Dendritic cell treated with granulocyte-macrophage colony-stimulating factor and Interleukin-4, amounts not matched to agents 40 ng/mL and 50 ng/mL, for 4 days (primary cell): ENCODE results near the gene PDCD11.
A peak's percentile ranks its signal among the peaks of the same experiment; 100 is the strongest.

ENCODE experiments used
- H3K27ac Mint-ChIP-seq: one replicate; pipeline ENCODE4 v1.8.0; 2022; ENCODE audit warnings: mild to moderate bottlenecking, mixed read lengths
- H3K27me3 Mint-ChIP-seq: one replicate; pipeline ENCODE4 v1.8.0; 2022; ENCODE audit warnings: mild to moderate bottlenecking, mixed read lengths
- H3K36me3 Mint-ChIP-seq: one replicate; pipeline ENCODE4 v1.8.0; 2022; ENCODE audit warnings: low read depth, mixed read lengths
- H3K4me1 Mint-ChIP-seq: one replicate; pipeline ENCODE4 v1.8.0; 2022; ENCODE audit warnings: low read depth, mixed read lengths
- H3K4me3 Mint-ChIP-seq: one replicate; pipeline ENCODE4 v1.8.0; 2022; ENCODE audit warnings: mild to moderate bottlenecking, moderate library complexity, mixed read lengths
- H3K9me3 Mint-ChIP-seq: one replicate; pipeline ENCODE4 v1.8.0; 2022; ENCODE audit warnings: mixed read lengths
- intact Hi-C: fragments of 100-400 bp; cut with micrococcal nuclease; formaldehyde crosslinking; loops from one replicate; pipeline ENCODE4 v1.15.0; 2022

Gene PDCD11

GRCh38 chr10:103448746-103449145 is 52.3 kb downstream of the PDCD11 start:
- Mint-ChIP-seq H3K27ac (peak overlapping the region; percentile 88), H3K9me3 (no peaks in the 10 kb centered on the region), H3K4me1 (peaks cover 84% of the 10 kb centered on the region), H3K4me3 (peak overlapping the region; percentile 60), H3K27me3 (no peaks in the 10 kb centered on the region), H3K36me3 (peaks cover 84% of the 10 kb centered on the region)
- intact Hi-C loops = loop anchor here (5.0 kb wide), 1 partner anchor 34 kb away; no protein-coding TSS in a partner anchor

GRCh38 chr10:103449208-103450144 is 53.0 kb downstream of the PDCD11 start:
- Mint-ChIP-seq H3K9me3 (no peaks in the 10 kb centered on the region), H3K4me1 (peaks cover 83% of the 10 kb centered on the region), H3K27ac (peak overlapping the region; percentile 88), H3K36me3 (peaks cover 76% of the 10 kb centered on the region), H3K27me3 (no peaks in the 10 kb centered on the region), H3K4me3 (peak overlapping the region; percentile 95)
- intact Hi-C loops = loop anchor here (5.0 kb wide), 1 partner anchor 33 kb away; no protein-coding TSS in a partner anchor

- Mint-ChIP-seq H3K4me3 (peak overlapping the region; percentile 95), H3K36me3 (peaks cover 69% of the 10 kb centered on the region), H3K27ac (peak overlapping the region; percentile 88), H3K4me1 (peaks cover 78% of the 10 kb centered on the region), H3K9me3 (no peaks in the 10 kb centered on the region), H3K27me3 (no peaks in the 10 kb centered on the region)
- intact Hi-C loops = no loop called here
These were observed 53.8 kb downstream of the PDCD11 start for GRCh38 chr10:103450201-103450695.

GRCh38 chr10:103451091-103451813 is 54.8 kb downstream of the PDCD11 start:
- Mint-ChIP-seq H3K4me3 (peak overlapping the region; percentile 95), H3K27ac (peak overlapping the region; percentile 88), H3K36me3 (peaks cover 59% of the 10 kb centered on the region), H3K27me3 (no peaks in the 10 kb centered on the region), H3K9me3 (no peaks in the 10 kb centered on the region), H3K4me1 (peaks cover 68% of the 10 kb centered on the region)
- intact Hi-C loops = no loop called here

GRCh38 chr10:103451831-103452505 is 55.5 kb downstream of the PDCD11 start, which contains the start of gene CALHM2:
CALHM2 (minus strand) TSS chr10:103452370; CDS start chr10:103449941, 2,429 bp downstream.
- H3K27ac Mint-ChIP-seq = peak within 1 kb of the TSS; percentile 88
- H3K4me1 Mint-ChIP-seq = peaks cover 61% of the 10 kb centered on the region
- H3K36me3 Mint-ChIP-seq = peaks cover 51% of the 10 kb centered on the region
- no peaks in the 10 kb centered on the region for H3K9me3 Mint-ChIP-seq
- peak within 1 kb of the TSS; percentile 95 for H3K4me3 Mint-ChIP-seq
- no peaks in the 10 kb centered on the region for H3K27me3 Mint-ChIP-seq
- intact Hi-C loops = no loop called here

- H3K27me3 Mint-ChIP-seq = no peaks in the 10 kb centered on the region
- intact Hi-C loops = no loop called here
- peak overlapping the region; percentile 95 for H3K4me3 Mint-ChIP-seq
- H3K36me3 Mint-ChIP-seq = peaks cover 44% of the 10 kb centered on the region
- peak overlapping the region; percentile 88 for H3K27ac Mint-ChIP-seq
- H3K9me3 Mint-ChIP-seq = no peaks in the 10 kb centered on the region
- peaks cover 55% of the 10 kb centered on the region for H3K4me1 Mint-ChIP-seq
These were observed 56.2 kb downstream of the PDCD11 start for GRCh38 chr10:103452506-103453230.

- Mint-ChIP-seq H3K27me3 (no peaks in the 10 kb centered on the region), H3K4me3 (no peak overlapping the region), H3K4me1 (peaks cover 53% of the 10 kb centered on the region), H3K9me3 (no peaks in the 10 kb centered on the region), H3K27ac (no peak overlapping the region), H3K36me3 (peaks cover 31% of the 10 kb centered on the region)
- intact Hi-C loops = no loop called here
These were observed 57.6 kb downstream of the PDCD11 start for GRCh38 chr10:103454026-103454425.

GRCh38 chr10:103455235-103455634 is 58.8 kb downstream of the PDCD11 start:
- Mint-ChIP-seq H3K36me3 (peaks cover 19% of the 10 kb centered on the region), H3K9me3 (no peaks in the 10 kb centered on the region), H3K27ac (no peak overlapping the region), H3K4me3 (no peak overlapping the region), H3K27me3 (no peaks in the 10 kb centered on the region), H3K4me1 (peaks cover 51% of the 10 kb centered on the region)
- intact Hi-C loops = no loop called here

GRCh38 chr10:103456074-103456660 is 59.7 kb downstream of the PDCD11 start:
- Mint-ChIP-seq H3K9me3 (no peaks in the 10 kb centered on the region), H3K27me3 (no peaks in the 10 kb centered on the region), H3K27ac (no peak overlapping the region), H3K36me3 (peaks cover 9% of the 10 kb centered on the region), H3K4me1 (peaks cover 42% of the 10 kb centered on the region), H3K4me3 (no peak overlapping the region)
- intact Hi-C loops = no loop called here

- intact Hi-C loops = no loop called here
- peak overlapping the region; percentile 35 for H3K27ac Mint-ChIP-seq
- H3K36me3 Mint-ChIP-seq = peaks cover 1% of the 10 kb centered on the region
- H3K27me3 Mint-ChIP-seq = no peaks in the 10 kb centered on the region
- peaks cover 38% of the 10 kb centered on the region for H3K4me1 Mint-ChIP-seq
- no peaks in the 10 kb centered on the region for H3K9me3 Mint-ChIP-seq
- H3K4me3 Mint-ChIP-seq = no peak overlapping the region
These were observed 60.8 kb downstream of the PDCD11 start for GRCh38 chr10:103457176-103457712.

GRCh38 chr10:103457896-103458583 is 61.6 kb downstream of the PDCD11 start:
- Mint-ChIP-seq H3K9me3 (no peaks in the 10 kb centered on the region), H3K27ac (no peak overlapping the region), H3K27me3 (no peaks in the 10 kb centered on the region), H3K4me3 (no peak overlapping the region), H3K4me1 (peaks cover 30% of the 10 kb centered on the region), H3K36me3 (no peaks in the 10 kb centered on the region)
- intact Hi-C loops = no loop called here

GRCh38 chr10:103458720-103459119 is 62.3 kb downstream of the PDCD11 start, which contains the start of gene CALHM1:
CALHM1 (minus strand) TSS chr10:103458900; CDS start chr10:103458751, 149 bp downstream.
- intact Hi-C loops = no loop called here
- H3K27me3 Mint-ChIP-seq = no peaks in the 10 kb centered on the region
- peaks cover 30% of the 10 kb centered on the region for H3K4me1 Mint-ChIP-seq
- no peaks in the 10 kb centered on the region for H3K9me3 Mint-ChIP-seq
- no peak within 1 kb of the TSS for H3K4me3 Mint-ChIP-seq
- H3K36me3 Mint-ChIP-seq = no peaks in the 10 kb centered on the region
- no peak within 1 kb of the TSS for H3K27ac Mint-ChIP-seq
